Midbrain (tissue), 1 donor: Measurements from ENCODE around the gene CMIP.

Source experiments
- DNase-seq: peaks from one replicate; lab custom pipeline; 2025; lab: John Stamatoyannopoulos, UW

Gene CMIP

GRCh38 chr16:81624760-81625543 is 180.3 kb downstream of the CMIP start:
- no peak for DNase-seq

GRCh38 chr16:81625544-81626153 is 181.0 kb downstream of the CMIP start:
- peak; percentile 33 for DNase-seq

GRCh38 chr16:81626181-81626674 is 181.6 kb downstream of the CMIP start:
- DNase-seq: no peak

GRCh38 chr16:81627024-81627423 is 182.4 kb downstream of the CMIP start:
- no peak for DNase-seq

GRCh38 chr16:81627729-81628244 is 183.2 kb downstream of the CMIP start:
- no peak for DNase-seq

- no peak for DNase-seq
Observed at GRCh38 chr16:81629034-81629802, 184.6 kb downstream of the CMIP start.

- DNase-seq: no peak
Observed at GRCh38 chr16:81629896-81630634, 185.5 kb downstream of the CMIP start.

- DNase-seq: no peak
Observed at GRCh38 chr16:81630635-81631031, 186.0 kb downstream of the CMIP start.

GRCh38 chr16:81632392-81633146 is 188.0 kb downstream of the CMIP start:
- no peak for DNase-seq

- no peak for DNase-seq
Observed at GRCh38 chr16:81633147-81633619, 188.6 kb downstream of the CMIP start.

- DNase-seq: no peak
Observed at GRCh38 chr16:81633680-81634379, 189.2 kb downstream of the CMIP start.

- DNase-seq: no peak
Observed at GRCh38 chr16:81634380-81635062, 189.9 kb downstream of the CMIP start.

- no peak for DNase-seq
Observed at GRCh38 chr16:81635063-81635937, 190.7 kb downstream of the CMIP start.

GRCh38 chr16:81636298-81636993 is 191.8 kb downstream of the CMIP start:
- no peak for DNase-seq

- no peak for DNase-seq
Observed at GRCh38 chr16:81637336-81638235, 193.0 kb downstream of the CMIP start.

- no peak for DNase-seq
Observed at GRCh38 chr16:81638286-81638945, 193.8 kb downstream of the CMIP start.
